Spleen (tissue), 11 donors: ENCODE data around the gene MTHFR. TPM values are rescaled to one million over a fixed set of nuclear protein-coding genes. Genes with fewer than 3 reads are reported as not detected.

ENCODE experiments used
- DNase-seq: peaks from one replicate; pipeline ENCODE4 v3.0.0-alpha.2; 2020
- H3K27ac ChIP-seq, 8 donors: fragments of 200-600 bp; sonication (generic) in 7 of 8; 1 replicate in 4 of 8; 2 replicates in 4 of 8; pipeline versions ENCODE4 v1.5.0 to v1.8.0; 2016 to 2021; ENCODE audit warnings: inconsistent platforms in 4 of 8, mild to moderate bottlenecking in 4 of 8, moderate library complexity in 1 of 8
- H3K27me3 ChIP-seq, 7 donors: fragments of 200-600 bp; sonication (generic) in 6 of 7; replicated peaks in 1 of 7; 1 replicate in 4 of 7; 2 replicates in 3 of 7; pipeline versions ENCODE4 v1.5.0 to v1.8.0; 2016 to 2021; ENCODE audit warnings: inconsistent platforms in 3 of 7, mild to moderate bottlenecking in 1 of 7
- H3K36me3 ChIP-seq, 6 donors: fragments of 200-600 bp; sonication (generic) in 5 of 6; 1 replicate in 4 of 6; 2 replicates in 2 of 6; pipeline versions ENCODE4 v1.5.0 to v1.8.0; 2016 to 2021; ENCODE audit warnings: inconsistent platforms in 2 of 6
- H3K4me1 ChIP-seq, 6 donors: fragments of 200-600 bp; sonication (generic) in 5 of 6; 1 replicate in 3 of 6; 2 replicates in 3 of 6; pipeline versions ENCODE4 v1.5.0 to v1.8.0; 2016 to 2021; ENCODE audit warnings: inconsistent platforms in 3 of 6
- H3K4me3 ChIP-seq, 8 donors: fragments of 200-600 bp; sonication (generic) in 7 of 8; 1 replicate in 4 of 8; 2 replicates in 4 of 8; pipeline versions ENCODE4 v1.5.0 to v1.8.0; 2016 to 2021; ENCODE audit warnings: inconsistent platforms in 4 of 8, mild to moderate bottlenecking in 4 of 8, moderate library complexity in 2 of 8
- H3K9me3 ChIP-seq, 8 donors: fragments of 200-600 bp; sonication (generic) in 7 of 8; 1 replicate in 4 of 8; 2 replicates in 4 of 8; pipeline versions ENCODE4 v1.5.0 to v1.8.0; 2016 to 2021; ENCODE audit warnings: inconsistent platforms in 4 of 8
- POLR2A ChIP-seq, 3 donors: fragments of 450-650 bp; IDR thresholded peaks; one replicate each; pipeline ENCODE4 v1.5.1; 2017; ENCODE audit warnings: antibody characterized with exemption in 3 of 3, mild to moderate bottlenecking in 1 of 3
- POLR2AphosphoS5 ChIP-seq, 3 donors: sonication (generic); formaldehyde crosslinking; IDR thresholded peaks; one replicate each; pipeline ENCODE4 v1.5.1; 2017; ENCODE audit warnings: antibody characterized with exemption in 3 of 3
- WGBS, 5 donors: extraction: QIAGEN DNeasy Blood & Tissue Kit in 3 of 5; methylation state at CpG; one replicate each; pipeline versions ENCODE4 v1.1.5 to v1.1.7; 2013 to 2018; 5-methylcytosine and 5-hydroxymethylcytosine counted together
- intact Hi-C: fragments of 100-400 bp; cut with DNase I; formaldehyde crosslinking; loops from one replicate; pipeline ENCODE4 v1.15.0; 2023; ENCODE audit warnings: low total_unique reads
- polyA plus RNA-seq, 3 donors: library from polyadenylated mRNA; stranded (reverse); fragments of 200-250 nt; gene quantifications; one replicate each; pipeline ENCODE4 v1.2.1, GENCODE V29; 2013
- total RNA-seq, 7 donors: library from RNA; depleted of rRNA in 3 of 7; stranded (reverse); fragments of >200 nt in 3 of 7; fragmentation: NEBNext Ultra II Directional in 4 of 7; extraction: Animal tissue kit (Norgen Biotek cat#: 25700) in 4 of 7; gene quantifications; one replicate each; pipeline versions ENCODE4 v1.1.0 to v1.2.1, GENCODE V29; 2016 to 2021
- TF ChIP-seq, protein P1 (sequence below), 11 experiments: fragments of 200-600 bp in 7 of 11; fragments of 450-650 bp in 4 of 11; sonication (generic) in 4 of 11; IDR thresholded peaks in 8 of 11; conservative IDR thresholded peaks in 3 of 11; 1 replicate in 7 of 11; 2 replicates in 4 of 11; pipeline versions ENCODE4 v1.4.0 to v1.8.0; 2016 to 2021; ENCODE audit warnings: antibody characterized with exemption in 11 of 11, inconsistent platforms in 4 of 11, mild to moderate bottlenecking in 1 of 11
- donor health status: healthy with polysubstance abuse.
- donor health status: DM: no; HTN: no; CAD: no; lungs with moderate emphysema.
- donor health status: DM: no; HTN: no; CAD: no.
- donor health status: Bipolar disorder and iron deficiency.
- donor health status: healthy.
- donor health status: DM: no; HTN: no; CAD: no.
- donor health status: DM: yes; HTN: yes; CAD: no.

The MTHFR gene
- total and polyA plus RNA-seq, 10 donors: 6.7 to 79.8 (median 67.7) TPM

DNA sequence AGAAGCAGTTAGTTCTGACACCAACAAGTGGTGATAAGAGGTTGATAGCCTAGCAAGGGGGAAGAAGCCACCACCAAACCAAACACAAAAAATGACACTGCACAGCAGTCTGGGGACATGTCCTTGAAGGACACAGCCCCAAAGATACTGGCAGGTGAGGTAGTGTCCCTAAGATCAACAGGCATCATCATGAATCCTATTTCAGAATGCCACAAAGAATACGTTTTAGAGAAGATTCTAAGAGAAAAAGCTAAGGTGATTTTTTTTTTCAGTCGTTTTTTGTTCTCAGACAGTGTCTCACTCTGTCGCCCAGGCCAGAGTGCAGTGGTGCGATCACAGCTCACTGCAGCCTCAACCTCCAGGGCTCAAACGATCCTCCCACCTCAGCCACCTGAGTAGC is 19.6 kb downstream of the MTHFR start:
- Histone ChIP-seq H3K4me3 (no peak overlapping the region), H3K4me1 (peaks cover 50 to 74% (median 68%) of the 10 kb centered on the region in 6 donors), H3K9me3 (no peaks in the 10 kb centered on the region), H3K36me3 (peaks cover 0 to 33% (median 12%) of the 10 kb centered on the region in 6 donors), H3K27me3 (no peaks in the 10 kb centered on the region), H3K27ac (peak overlapping the region in 3 of 8 donors; percentile 85 to 91 (median 86))
- DNase-seq: no peak
- TF ChIP-seq POLR2AphosphoS5 (IDR thresholded peaks at IDR 0.05) (peak in 1 of 3 donors; percentile 26), POLR2A (IDR thresholded peaks at IDR 0.05) (no peak)
- WGBS, 5 donors: 54 to 63% (median 56%) methylated on average over 5 of the region's 5 CpGs
- intact Hi-C loops: no loop called here

DNA sequence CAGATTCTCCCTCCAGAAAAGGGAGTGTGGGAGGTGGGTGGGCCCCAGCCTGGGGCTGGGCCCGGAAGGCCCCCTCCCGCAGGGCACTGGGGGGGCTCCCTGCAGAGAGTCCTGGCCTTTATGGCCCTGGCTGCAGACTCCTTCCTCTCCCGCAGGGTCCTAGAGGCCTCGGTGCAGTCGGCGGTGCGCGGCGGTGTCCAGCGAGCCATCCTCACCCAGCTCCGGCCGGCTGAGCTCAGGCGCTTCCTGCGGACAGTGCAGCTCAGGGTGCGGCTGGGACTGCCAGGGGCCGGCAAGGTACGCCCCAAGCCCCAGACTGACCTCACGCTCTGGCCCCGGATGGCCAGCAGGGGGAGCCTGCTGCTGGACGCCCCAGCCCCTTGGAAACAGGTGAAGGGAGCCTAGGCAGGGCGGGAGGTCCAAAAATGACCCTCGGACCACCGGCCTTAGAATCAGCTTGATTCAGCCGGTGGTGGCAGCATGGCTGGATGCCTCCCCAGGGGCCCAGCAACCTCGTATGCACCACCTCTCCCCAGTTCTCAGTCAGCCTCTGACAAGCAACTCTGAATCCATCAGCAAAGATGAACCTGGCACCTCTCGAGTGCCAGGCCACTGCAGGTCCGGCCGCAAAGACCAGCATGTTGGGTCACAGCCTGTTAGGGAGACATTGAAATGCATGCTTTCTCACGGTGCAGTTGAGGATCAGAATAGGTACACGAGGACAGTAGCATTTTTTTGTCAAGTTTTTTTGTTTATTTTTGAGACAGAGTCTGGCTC is 20.6 kb downstream of the MTHFR start:
- intact Hi-C loops: no loop called here
- peaks cover 43 to 64% (median 59%) of the 10 kb centered on the region in 6 donors for H3K4me1 ChIP-seq
- WGBS, 5 donors: 7 to 21% (median 10%) methylated on average over 17 to 30 of the region's 30 CpGs
- H3K27me3 ChIP-seq: no peaks in the 10 kb centered on the region
- peaks cover 0 to 23% (median 6%) of the 10 kb centered on the region in 6 donors for H3K36me3 ChIP-seq
- DNase-seq: peak; percentile 93
- peak overlapping the region in 6 of 8 donors; percentile 10 to 59 (median 24) for H3K4me3 ChIP-seq
- TF ChIP-seq POLR2AphosphoS5 (IDR thresholded peaks at IDR 0.05) (peak; percentile 81 to 92 (median 86)), POLR2A (IDR thresholded peaks at IDR 0.05) (peak in 1 of 3 donors; percentile 12)
- TF ChIP-seq, protein P1, sequence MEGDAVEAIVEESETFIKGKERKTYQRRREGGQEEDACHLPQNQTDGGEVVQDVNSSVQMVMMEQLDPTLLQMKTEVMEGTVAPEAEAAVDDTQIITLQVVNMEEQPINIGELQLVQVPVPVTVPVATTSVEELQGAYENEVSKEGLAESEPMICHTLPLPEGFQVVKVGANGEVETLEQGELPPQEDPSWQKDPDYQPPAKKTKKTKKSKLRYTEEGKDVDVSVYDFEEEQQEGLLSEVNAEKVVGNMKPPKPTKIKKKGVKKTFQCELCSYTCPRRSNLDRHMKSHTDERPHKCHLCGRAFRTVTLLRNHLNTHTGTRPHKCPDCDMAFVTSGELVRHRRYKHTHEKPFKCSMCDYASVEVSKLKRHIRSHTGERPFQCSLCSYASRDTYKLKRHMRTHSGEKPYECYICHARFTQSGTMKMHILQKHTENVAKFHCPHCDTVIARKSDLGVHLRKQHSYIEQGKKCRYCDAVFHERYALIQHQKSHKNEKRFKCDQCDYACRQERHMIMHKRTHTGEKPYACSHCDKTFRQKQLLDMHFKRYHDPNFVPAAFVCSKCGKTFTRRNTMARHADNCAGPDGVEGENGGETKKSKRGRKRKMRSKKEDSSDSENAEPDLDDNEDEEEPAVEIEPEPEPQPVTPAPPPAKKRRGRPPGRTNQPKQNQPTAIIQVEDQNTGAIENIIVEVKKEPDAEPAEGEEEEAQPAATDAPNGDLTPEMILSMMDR (IDR thresholded peaks at IDR 0.05 in 8 of 11, conservative IDR thresholded peaks at IDR 0.05 in 3 of 11): peak; percentile 66 to 94 (median 88)
- H3K9me3 ChIP-seq: no peaks in the 10 kb centered on the region
- peak overlapping the region; percentile 43 to 91 (median 76) for H3K27ac ChIP-seq

GRCh38 chr1:11784256-11784992 is 21.3 kb downstream of the MTHFR start:
- WGBS, 5 donors: 58 to 67% (median 66%) methylated on average over 14 to 21 of the region's 21 CpGs
- peak overlapping the region in 5 of 8 donors; percentile 10 to 59 (median 25) for H3K4me3 ChIP-seq
- peaks cover 37 to 56% (median 51%) of the 10 kb centered on the region in 6 donors for H3K4me1 ChIP-seq
- no peaks in the 10 kb centered on the region for H3K9me3 ChIP-seq
- H3K36me3 ChIP-seq: peaks cover 0 to 16% (median under 1%) of the 10 kb centered on the region in 6 donors
- no peaks in the 10 kb centered on the region for H3K27me3 ChIP-seq
- intact Hi-C loops: no loop called here
- H3K27ac ChIP-seq: peak overlapping the region; percentile 43 to 91 (median 76)
- no peak for TF ChIP-seq POLR2A (IDR thresholded peaks at IDR 0.05)
- TF ChIP-seq POLR2AphosphoS5 (IDR thresholded peaks at IDR 0.05): peak in 1 of 3 donors; percentile 69
- DNase-seq: peak; percentile 67

DNA sequence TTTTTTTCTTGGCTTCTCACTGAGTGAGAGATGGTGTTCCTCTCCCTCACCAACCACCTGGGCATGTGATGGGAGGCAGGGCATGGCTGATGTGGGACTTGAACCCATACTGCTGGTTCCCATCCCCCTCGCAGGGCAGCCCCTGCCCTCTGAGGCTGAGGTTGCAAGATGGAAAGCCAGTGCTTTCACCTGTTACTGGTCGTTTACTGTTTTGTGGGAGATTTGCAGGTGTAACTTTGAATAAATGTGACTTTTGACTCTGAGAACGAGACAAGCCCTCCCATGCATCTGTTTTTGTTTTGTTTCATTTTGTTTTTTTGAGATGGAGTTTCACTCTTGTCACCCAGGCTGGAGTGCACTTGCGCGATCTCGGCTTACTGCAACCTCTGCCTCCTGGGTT is 22.2 kb downstream of the MTHFR start:
- intact Hi-C loops: no loop called here
- WGBS, 5 donors: 84 to 92% (median 86%) methylated on average over 6 of the region's 6 CpGs
- Histone ChIP-seq H3K9me3 (no peaks in the 10 kb centered on the region), H3K27me3 (no peaks in the 10 kb centered on the region), H3K36me3 (peaks cover 0 to 7% (median 0%) of the 10 kb centered on the region in 6 donors), H3K4me1 (peaks cover 31 to 48% (median 44%) of the 10 kb centered on the region in 6 donors), H3K27ac (no peak overlapping the region), H3K4me3 (no peak overlapping the region)
- TF ChIP-seq, protein P1 (IDR thresholded peaks at IDR 0.05 in 8 of 11, conservative IDR thresholded peaks at IDR 0.05 in 3 of 11): no peak
- no peak for TF ChIP-seq POLR2AphosphoS5 (IDR thresholded peaks at IDR 0.05)
- TF ChIP-seq POLR2A (IDR thresholded peaks at IDR 0.05): no peak
- no peak for DNase-seq
